Nephron (organoid): ENCODE results near the gene ELOVL7.

Experiments
- H3K27ac Mint-ChIP-seq, 3 experiments: 2 replicates each; pipeline ENCODE4 v1.8.0; 2020; ENCODE audit warnings: mixed read lengths in 3 of 3, mild to moderate bottlenecking in 2 of 3, moderate library complexity in 1 of 3
- H3K27me3 Mint-ChIP-seq: 2 replicates; pipeline ENCODE4 v1.8.0; 2021; ENCODE audit warnings: low read depth, mild to moderate bottlenecking, moderate library complexity, mixed read lengths
- H3K36me3 Mint-ChIP-seq: 2 replicates; pipeline ENCODE4 v1.8.0; 2020; ENCODE audit warnings: low read depth, mixed read lengths
- H3K4me1 Mint-ChIP-seq: 2 replicates; pipeline ENCODE4 v1.8.0; 2020; ENCODE audit warnings: mixed read lengths
- H3K4me3 Mint-ChIP-seq, 3 experiments: 2 replicates each; pipeline ENCODE4 v1.8.0; 2020; ENCODE audit warnings: mild to moderate bottlenecking in 3 of 3, mixed read lengths in 3 of 3, moderate library complexity in 2 of 3
- H3K9me3 Mint-ChIP-seq: 2 replicates; pipeline ENCODE4 v1.8.0; 2020; ENCODE audit warnings: mixed read lengths
- TF ChIP-seq, protein P1 (sequence below), 3 experiments: fragments of 200-600 bp; sonication (generic); IDR thresholded peaks; one replicate each; pipeline ENCODE4 v1.5.0; 2021; ENCODE audit warnings: antibody characterized with exemption in 3 of 3; ENCODE audit not compliant: unreplicated experiment in 3 of 3

ELOVL7 gene

DNA sequence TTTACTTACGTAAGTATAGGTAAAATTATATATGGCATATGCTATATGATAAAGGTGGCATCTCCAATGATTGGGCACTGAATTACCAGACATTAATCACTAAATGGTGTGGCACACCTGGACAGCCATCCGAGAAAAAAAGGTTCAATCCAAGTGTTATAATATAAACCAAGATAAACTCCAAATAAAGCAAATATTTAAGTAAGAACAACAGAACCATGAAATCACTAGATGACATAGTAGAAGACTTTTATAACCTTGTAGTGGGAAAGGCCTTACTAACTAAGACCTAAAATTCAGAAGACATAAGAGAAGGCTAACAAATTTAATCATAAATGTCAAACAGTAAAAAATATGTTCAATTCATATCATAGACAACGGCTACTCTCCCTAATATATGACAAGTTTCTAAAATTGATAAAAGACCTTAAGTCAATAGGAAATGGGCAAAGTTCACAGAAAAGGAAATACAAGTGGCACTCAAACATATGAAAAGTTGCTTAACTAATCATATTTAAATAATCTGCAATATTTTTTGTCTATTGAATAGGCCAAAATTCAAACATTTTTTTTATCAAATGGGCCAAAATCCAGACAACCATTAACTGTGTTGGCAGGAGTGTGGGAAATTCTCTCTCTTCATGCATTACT lies 55.1 kb downstream of the ELOVL7 start:
- Mint-ChIP-seq H3K4me3 (no peak overlapping the region), H3K27ac (no peak overlapping the region), H3K27me3 (no peaks in the 10 kb centered on the region), H3K36me3 (no peaks in the 10 kb centered on the region), H3K9me3 (no peaks in the 10 kb centered on the region), H3K4me1 (no peaks in the 10 kb centered on the region)
- TF ChIP-seq, protein P1, sequence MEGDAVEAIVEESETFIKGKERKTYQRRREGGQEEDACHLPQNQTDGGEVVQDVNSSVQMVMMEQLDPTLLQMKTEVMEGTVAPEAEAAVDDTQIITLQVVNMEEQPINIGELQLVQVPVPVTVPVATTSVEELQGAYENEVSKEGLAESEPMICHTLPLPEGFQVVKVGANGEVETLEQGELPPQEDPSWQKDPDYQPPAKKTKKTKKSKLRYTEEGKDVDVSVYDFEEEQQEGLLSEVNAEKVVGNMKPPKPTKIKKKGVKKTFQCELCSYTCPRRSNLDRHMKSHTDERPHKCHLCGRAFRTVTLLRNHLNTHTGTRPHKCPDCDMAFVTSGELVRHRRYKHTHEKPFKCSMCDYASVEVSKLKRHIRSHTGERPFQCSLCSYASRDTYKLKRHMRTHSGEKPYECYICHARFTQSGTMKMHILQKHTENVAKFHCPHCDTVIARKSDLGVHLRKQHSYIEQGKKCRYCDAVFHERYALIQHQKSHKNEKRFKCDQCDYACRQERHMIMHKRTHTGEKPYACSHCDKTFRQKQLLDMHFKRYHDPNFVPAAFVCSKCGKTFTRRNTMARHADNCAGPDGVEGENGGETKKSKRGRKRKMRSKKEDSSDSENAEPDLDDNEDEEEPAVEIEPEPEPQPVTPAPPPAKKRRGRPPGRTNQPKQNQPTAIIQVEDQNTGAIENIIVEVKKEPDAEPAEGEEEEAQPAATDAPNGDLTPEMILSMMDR (IDR thresholded peaks at IDR 0.05; ENCODE audit: unreplicated experiment in 3 of 3), result no peak

DNA sequence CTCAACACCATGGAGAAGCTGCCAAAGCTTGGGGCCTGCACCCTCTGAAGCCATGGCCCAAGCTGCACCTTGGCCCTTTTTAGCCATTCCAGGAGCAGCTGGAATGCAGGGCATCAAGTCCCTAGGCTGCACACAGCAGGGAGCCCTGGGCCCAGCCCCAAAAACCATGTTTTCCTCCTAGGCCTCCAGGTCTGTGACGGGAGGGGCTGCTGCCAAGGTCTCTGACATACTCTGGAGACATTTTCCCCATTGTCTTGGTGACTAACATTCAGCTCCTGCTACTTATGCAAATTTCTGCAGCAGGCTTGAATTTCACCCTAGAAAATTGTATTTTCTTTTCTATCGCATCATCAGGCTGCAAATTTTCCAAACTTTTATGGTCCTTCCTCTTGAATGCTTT lies 64.6 kb downstream of the ELOVL7 start:
- Mint-ChIP-seq H3K27me3 (no peaks in the 10 kb centered on the region), H3K27ac (no peak overlapping the region), H3K9me3 (peaks cover under 1% of the 10 kb centered on the region), H3K36me3 (peaks cover 4% of the 10 kb centered on the region), H3K4me1 (no peaks in the 10 kb centered on the region), H3K4me3 (no peak overlapping the region)
- TF ChIP-seq, protein P1 (IDR thresholded peaks at IDR 0.05; ENCODE audit: unreplicated experiment in 3 of 3), result no peak

DNA sequence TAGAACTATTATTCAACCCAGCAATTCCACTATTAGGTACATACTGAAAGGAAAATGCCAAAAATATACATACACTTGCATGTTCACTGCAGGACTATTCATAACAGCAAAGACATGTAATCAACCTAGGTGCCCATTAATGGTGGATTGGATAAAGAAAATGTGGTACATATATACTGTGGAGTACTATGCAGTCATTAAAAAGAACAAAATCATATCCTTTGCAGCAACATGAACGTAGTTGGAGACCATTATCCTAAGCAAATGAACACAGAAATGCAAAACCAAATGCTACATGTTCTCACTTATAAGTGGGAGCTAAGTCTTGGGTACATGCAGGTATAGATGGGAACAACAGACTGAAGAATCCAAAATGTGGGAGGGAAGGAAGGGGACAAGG lies 67.7 kb downstream of the ELOVL7 start:
- Mint-ChIP-seq H3K27me3 (no peaks in the 10 kb centered on the region), H3K27ac (no peak overlapping the region), H3K4me3 (no peak overlapping the region), H3K9me3 (peaks cover 5% of the 10 kb centered on the region), H3K4me1 (no peaks in the 10 kb centered on the region), H3K36me3 (peaks cover 4% of the 10 kb centered on the region)
- TF ChIP-seq, protein P1 (IDR thresholded peaks at IDR 0.05; ENCODE audit: unreplicated experiment in 3 of 3), result no peak

DNA sequence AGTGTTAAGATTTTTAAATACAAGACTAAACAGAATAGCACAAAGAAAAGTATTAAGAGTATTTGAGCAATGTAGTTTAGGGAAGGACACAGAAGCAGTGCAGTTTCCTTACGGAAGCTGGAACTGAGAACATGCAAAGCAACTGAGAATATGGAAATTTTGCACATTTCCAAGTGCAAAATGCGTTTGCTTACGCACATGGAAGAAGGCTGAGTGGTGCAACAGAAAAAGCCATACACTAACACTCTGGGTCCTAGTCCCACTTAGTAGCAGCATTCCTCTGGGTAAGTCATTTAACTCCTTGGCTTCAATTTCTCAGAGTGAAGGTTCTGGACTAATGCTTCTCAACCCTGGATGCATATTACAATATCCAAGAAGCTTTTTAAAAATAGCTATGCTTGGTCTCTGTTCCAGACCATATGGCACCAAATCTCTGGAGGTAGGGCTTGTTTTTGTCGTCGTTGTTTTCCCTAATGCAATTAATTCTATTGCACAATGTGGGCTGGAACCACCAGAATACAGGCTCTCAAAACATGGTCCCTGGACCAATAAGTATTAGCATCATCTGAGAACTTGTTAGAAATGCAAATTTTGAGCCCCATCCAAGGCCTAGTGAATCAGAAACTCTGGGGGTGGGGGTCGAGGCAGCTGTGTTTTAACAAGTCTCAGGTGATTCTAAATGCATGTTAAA lies 78.9 kb downstream of the ELOVL7 start:
- no peak overlapping the region for H3K27ac Mint-ChIP-seq
- H3K27me3 Mint-ChIP-seq, result peaks cover 3% of the 10 kb centered on the region
- H3K4me3 Mint-ChIP-seq, result no peak overlapping the region
- no peaks in the 10 kb centered on the region for H3K9me3 Mint-ChIP-seq
- H3K4me1 Mint-ChIP-seq, result peaks cover 5% of the 10 kb centered on the region
- H3K36me3 Mint-ChIP-seq, result no peaks in the 10 kb centered on the region
- TF ChIP-seq, protein P1 (IDR thresholded peaks at IDR 0.05; ENCODE audit: unreplicated experiment in 3 of 3), result no peak

DNA sequence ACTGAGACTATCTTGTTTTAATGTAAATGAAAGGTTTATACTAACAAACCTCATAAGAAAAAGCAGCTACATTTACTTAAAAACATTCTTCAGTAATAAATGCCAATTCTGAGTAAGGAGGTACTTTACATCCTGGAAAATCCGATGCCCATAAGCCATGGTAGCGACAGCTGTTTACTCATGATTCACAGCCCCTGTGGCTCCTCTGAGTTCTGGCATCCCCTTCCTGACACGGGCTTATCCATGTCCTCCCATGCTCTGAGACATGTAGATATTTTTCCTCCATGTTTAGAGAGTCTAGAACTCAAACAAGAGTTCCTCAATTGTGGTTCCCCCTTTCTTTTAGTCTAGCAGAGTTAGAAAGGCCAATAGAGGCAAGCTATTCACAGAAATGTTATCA lies 81.0 kb downstream of the ELOVL7 start:
- no peaks in the 10 kb centered on the region for H3K9me3 Mint-ChIP-seq
- TF ChIP-seq, protein P1 (IDR thresholded peaks at IDR 0.05; ENCODE audit: unreplicated experiment in 3 of 3), result no peak
- H3K27ac Mint-ChIP-seq, result no peak overlapping the region
- no peaks in the 10 kb centered on the region for H3K36me3 Mint-ChIP-seq
- H3K4me1 Mint-ChIP-seq, result peaks cover 5% of the 10 kb centered on the region
- H3K27me3 Mint-ChIP-seq, result no peaks in the 10 kb centered on the region
- no peak overlapping the region for H3K4me3 Mint-ChIP-seq

DNA sequence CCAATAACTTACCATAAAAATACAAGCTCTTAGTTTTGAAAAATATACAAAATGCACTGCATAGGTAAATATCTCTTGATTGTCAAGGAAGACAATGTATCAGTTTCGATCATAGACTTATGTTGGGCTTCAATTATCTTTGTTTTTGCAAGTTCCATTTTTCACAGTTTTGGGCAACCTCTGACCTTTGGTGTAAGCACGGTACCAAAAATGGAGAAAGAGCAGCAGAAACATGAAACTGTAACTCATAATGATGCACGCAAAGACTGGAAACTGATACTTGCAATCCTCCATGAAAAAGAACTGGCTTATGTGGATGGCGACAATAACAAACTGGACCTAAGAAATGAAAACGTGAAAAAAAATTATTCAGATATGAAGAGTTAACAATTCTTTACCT lies 89.6 kb downstream of the ELOVL7 start:
- Mint-ChIP-seq H3K27ac (no peak overlapping the region), H3K4me3 (no peak overlapping the region), H3K36me3 (no peaks in the 10 kb centered on the region), H3K4me1 (no peaks in the 10 kb centered on the region), H3K9me3 (no peaks in the 10 kb centered on the region), H3K27me3 (no peaks in the 10 kb centered on the region)
- TF ChIP-seq, protein P1 (IDR thresholded peaks at IDR 0.05; ENCODE audit: unreplicated experiment in 3 of 3), result no peak
